NCI-H1436 (cell line): ENCODE results near the gene CERS6.

Experiments
- DNase-seq: peaks from one replicate; lab custom pipeline; 2025; lab: John Stamatoyannopoulos, UW

CERS6 gene

DNA sequence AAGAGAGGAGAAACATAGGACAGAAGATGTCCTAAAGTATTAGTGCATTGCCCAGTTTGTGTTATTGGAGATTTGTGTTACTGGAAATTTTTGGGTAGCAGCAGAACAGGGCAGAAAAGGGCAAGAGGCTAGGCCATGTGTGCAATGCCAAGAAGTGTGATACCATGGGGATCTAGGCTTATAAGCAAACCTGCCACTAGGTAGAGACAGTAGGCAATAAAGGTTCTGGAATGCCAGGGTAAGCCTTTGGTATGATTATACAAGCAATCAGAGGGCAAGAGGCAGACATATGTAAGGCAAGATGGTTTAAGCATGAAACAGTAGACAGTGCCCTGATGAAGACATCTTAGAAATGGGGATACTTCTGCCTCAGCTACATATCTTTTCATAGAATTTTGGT lies 12.3 kb upstream of the CERS6 start:
- DNase-seq = no peak

GRCh38 chr2:168445960-168446359 lies 10.1 kb upstream of the CERS6 start:
- DNase-seq = no peak

GRCh38 chr2:168448980-168449379 lies 7.1 kb upstream of the CERS6 start:
- DNase-seq = no peak

DNA sequence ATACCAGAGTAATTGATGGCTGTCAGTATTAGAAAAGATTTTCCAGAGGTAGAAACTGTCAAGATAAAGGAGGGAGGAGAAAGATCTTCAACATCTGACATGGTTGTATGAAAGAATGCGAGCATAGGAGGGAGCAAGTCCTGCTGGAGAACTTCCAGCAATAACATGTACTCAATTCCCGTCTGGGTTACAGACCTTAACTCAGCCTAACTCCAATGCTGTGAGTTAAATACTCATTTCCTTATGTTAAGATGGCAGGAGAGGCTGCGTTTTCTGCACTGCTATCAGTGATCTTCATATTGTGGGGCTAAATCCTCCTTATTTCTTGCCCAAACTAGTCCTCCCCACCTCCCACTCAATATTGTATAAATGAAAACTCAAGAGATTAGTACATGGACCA lies 6.7 kb upstream of the CERS6 start:
- DNase-seq = no peak

- DNase-seq = no peak
Measured at GRCh38 chr2:168450171-168450570, 5.9 kb upstream of the CERS6 start.

- DNase-seq = no peak
Measured at GRCh38 chr2:168450732-168451131, 5.3 kb upstream of the CERS6 start.

GRCh38 chr2:168452781-168453180 lies 3.3 kb upstream of the CERS6 start:
- DNase-seq = no peak

DNA sequence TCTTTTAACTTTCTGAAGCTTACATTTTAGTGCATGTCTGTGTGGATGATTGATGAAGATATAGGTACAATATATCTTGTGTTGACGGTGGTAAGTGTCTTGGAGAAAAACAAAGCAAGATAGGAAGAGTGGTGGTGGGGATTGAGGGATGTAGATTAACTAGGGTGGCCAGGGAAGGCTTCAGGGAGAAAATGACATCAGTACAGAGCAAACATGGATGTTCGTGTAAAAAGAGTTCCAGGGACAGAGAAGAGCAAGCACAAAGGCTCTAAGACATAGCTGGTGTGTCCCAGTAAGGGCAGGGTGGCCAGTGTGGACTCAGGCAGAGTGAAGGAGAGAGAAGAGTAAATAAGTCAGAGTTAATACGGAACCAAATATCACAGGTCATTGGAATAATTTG lies 2.7 kb upstream of the CERS6 start:
- DNase-seq = no peak

DNA sequence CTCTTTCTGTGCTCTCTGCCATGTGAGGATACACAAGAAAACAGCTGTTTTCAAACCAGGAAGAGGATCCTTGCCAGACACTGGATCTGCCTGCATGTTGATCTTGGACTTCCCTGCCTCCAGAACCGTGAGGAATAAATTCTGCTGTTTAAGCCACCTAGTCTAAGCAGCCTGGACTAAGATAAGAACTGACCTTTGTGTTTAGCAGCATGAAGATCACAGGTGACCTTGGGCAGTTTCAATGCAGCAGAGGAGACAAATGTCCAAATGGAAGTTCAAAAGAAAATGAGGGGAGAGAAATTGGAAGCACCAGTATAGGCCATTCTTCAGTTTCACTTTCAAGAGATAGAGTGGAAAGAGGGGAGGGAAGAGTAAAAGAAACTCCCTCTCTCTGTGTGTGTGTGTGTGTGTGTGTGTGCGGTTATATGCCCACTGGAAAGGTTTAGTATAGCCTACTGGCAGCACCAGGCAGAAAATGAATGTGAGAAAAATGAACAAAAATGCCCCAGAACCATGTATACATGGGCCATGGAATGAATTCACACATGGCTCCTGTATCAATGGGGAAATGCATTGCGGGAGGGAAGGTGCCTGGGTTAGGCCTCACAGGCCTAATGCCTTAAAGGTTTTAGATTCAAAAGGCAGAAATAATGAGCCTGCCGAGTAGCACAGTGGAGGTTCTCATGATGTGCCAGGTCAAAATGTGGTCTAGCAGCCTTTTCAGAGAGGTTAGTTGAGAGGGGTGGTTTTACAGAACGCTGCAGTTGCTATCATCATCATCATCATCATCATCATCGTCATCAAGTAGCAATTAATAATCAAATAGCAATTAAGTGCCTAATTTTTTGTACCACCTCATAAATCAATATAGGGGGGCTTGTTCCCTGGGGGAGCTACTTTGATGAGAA lies 1.1 kb upstream of the CERS6 start:
- DNase-seq = no peak

GRCh38 chr2:168456521-168457189 lies 583 bp downstream of the CERS6 start:
- peak; percentile 30 for DNase-seq

DNA sequence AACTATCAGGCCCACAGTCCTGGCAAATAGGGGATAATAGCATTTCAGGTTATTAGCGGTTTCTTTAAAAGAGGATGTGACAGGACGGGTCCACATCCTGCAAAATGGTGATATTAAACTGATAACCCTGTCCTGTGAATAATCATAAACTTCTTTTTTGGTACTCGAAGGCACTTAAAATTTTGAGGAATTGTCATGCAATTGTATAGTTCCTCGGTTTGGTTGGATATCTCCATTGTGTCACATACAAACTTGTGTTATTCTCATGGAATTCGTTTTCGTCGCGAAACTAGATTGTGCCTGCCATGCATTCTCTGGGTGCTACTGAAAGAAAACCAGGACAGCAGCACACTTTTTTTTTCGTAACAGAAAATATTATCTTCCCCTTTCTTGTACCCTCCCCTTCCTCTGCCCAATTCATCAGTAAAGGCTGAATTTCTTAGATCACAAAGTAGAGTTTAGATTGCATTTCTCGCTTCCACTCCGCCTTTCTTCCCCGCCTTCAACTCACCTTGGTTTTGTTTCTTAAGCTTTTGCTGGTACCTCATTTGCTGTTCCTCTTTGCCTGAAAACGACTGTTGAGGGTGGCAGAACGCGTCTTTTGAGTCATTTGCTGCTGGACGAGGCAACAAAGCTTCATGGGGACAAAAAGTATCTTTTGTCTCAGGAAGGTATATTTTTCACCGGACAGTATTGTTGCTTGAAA lies 1.3 kb downstream of the CERS6 start:
- no peak for DNase-seq

DNA sequence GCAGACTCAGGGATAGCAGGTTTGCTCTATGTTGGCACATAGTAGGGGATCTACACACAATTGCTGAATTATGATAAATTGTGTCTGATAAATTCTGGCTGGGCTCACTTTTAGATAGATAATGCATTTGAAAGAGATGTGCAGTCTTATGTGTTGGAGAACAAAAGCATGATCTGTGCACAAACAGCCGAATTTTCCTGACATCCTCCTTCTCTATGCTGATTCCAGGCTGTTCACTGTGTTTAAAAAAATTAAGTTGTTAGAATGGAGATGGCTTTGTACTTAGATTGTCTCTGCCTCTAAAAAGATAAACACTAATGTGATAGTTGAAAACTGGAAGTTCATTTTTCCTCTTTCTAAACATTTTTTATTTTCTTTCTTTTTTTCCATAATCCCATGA lies 2.1 kb downstream of the CERS6 start:
- DNase-seq = no peak

GRCh38 chr2:168459256-168459655 lies 3.2 kb downstream of the CERS6 start:
- no peak for DNase-seq

GRCh38 chr2:168460571-168460970 lies 4.5 kb downstream of the CERS6 start:
- DNase-seq = no peak

DNA sequence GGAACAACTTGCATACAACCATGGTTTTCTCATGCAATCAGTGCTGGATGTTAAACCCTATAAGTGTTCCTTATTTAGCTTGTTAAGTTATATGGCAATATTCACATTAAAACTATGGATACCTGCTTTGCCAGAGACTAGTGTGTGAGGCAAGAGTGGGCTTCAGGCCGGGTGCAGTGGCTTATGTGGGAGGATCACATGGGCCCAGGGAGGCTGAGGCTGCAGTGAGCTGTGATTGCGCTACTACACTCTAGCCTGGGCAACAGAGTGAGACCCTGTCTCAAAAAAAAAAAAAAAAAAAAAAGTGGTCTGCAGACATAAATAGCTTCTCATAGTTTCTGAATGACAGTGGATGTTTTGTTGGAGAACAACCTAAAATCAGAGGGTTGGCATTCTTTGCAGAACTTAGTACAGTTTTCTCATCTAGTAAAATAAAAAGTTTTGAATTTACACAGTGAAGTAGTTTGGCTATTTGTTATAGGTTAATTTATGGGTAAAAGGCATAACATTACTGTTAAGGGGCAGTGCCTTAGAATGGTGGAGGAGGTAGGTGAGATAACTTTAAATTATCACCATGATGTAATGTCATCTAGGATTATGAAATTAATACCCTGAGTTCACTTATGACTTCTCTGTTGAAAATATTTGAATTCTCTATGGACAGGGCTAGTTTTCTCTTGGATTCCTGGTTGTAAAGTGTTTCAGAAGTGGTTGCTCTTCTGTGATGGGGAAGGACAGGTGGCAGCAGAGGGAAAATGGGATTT lies 5.3 kb downstream of the CERS6 start:
- no peak for DNase-seq

DNA sequence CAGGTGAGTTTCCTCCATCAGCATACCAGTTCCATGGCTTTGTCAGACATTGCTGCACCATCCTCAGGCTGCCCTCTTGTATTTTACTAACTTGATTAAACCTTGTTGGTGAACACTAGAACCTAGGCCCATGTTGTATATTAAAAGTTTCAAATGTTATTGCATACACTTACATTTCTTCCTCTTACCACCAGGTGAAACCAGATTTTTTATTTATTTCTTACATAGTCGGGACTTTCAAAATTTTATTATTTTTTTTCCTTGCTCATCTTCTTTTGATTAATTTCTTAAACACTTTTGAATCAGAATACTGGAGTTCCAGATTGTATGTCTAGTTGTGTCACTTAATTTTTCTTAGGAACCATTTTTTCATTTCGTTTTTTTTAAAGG lies 5.9 kb downstream of the CERS6 start:
- DNase-seq = no peak

GRCh38 chr2:168462543-168463045 lies 6.5 kb downstream of the CERS6 start:
- no peak for DNase-seq

- DNase-seq = no peak
Measured at GRCh38 chr2:168465594-168465993, 9.5 kb downstream of the CERS6 start.

- no peak for DNase-seq
Measured at GRCh38 chr2:168466190-168466737, 10.2 kb downstream of the CERS6 start.

GRCh38 chr2:168466834-168467565 lies 10.9 kb downstream of the CERS6 start:
- DNase-seq = no peak

GRCh38 chr2:168467729-168468128 lies 11.7 kb downstream of the CERS6 start:
- DNase-seq = no peak
